NCI-H2107 treated with DMSO at 0.1 percent for 48 hours (cell line): ENCODE results near the gene BHLHE23.

ENCODE experiments used
- DNase-seq: peaks from one replicate; lab custom pipeline; 2025; ENCODE audit not compliant: unreplicated experiment; lab: John Stamatoyannopoulos, UW

The BHLHE23 gene

GRCh38 chr20:62975812-62976508 is 30.8 kb downstream of the BHLHE23 start:
- no peak for DNase-seq

- no peak for DNase-seq
These were observed 31.5 kb downstream of the BHLHE23 start for GRCh38 chr20:62975251-62975760.

DNA sequence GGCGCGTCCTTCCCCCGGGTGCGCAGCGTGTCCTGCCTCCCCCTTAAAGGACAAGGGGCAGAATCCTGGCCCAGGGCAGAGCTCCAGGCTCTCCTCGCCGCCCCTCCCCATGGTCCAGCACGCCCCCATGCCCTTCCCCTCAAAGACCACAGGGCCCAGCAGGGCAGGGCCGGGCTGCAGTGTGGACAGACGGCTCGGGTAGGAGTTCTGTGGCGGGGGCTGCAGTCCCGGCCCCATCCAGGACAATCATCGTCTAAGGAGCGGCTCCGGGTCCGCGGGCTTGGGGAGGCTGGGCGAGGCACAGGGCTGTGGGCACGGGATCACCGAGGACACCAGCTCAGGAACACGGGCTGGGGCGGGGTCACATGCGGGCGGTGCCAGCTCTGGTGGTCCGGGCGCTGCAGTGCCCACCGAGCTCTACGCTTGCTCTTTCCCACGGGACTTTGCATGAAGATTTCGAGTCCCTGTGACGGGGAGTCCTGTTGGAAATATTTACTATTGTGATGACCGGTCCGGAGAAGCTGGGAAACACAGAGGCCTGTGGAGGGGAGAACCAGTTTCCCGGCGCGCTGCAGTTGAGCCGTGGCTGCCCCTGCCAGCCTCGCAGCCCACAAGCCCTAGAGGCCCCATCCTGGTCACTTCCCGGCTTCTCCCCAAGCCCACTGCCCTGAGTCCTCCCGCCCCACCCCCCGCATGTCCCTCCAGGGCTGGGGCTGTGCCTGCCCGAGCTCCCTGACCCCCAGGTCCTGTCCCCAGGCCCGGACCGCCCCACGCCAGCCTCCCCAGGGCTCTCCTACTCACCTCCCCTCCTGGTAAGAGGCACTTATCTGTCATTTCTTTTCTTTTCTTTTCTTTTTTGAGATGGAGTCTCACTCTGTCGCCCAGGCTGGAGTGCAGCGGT is 33.7 kb downstream of the BHLHE23 start:
- DNase-seq, result no peak

DNA sequence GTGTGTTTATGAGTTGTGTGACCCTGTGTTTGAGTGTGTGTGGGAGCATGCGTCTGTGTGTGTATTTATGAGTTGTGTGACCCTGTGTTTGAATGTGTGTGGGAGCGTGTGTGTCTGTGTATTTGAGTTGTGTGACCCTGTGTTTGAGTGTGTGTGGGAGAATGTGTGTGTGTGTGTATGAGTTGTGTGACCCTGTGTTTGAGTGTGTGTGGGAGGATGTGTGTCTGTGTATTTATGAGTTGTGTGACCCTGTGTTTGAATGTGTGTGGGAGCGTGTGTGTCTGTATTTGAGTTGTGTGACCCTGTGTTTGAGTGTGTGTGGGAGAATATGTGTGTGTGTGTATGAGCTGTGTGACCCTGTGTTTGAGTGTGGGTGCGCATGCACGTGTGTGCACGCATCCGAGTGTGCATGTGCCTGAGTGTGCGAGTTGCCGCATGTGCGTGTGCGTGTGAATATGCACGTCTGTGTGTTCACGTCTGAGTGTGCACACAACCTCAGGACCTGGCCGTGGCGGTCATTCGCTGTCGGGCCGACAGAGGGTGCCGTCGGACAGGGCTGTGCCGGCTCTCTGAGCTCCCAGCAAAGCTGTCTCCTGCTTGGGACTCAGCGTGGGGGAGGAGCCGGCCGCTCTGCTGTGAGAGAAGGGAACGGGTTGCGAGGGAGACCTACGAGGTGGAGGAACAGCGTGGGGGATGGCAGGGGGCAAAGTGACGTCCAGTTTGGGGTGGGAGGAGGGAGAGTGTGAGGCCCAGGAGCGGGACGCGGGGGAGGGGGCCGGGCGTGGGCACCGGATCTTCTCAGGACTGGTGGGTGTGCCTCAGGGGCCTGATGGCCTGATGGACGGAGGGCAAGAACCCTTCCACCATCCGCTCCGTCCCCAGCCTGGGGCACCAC is 34.6 kb downstream of the BHLHE23 start:
- peak; percentile 75 for DNase-seq

DNA sequence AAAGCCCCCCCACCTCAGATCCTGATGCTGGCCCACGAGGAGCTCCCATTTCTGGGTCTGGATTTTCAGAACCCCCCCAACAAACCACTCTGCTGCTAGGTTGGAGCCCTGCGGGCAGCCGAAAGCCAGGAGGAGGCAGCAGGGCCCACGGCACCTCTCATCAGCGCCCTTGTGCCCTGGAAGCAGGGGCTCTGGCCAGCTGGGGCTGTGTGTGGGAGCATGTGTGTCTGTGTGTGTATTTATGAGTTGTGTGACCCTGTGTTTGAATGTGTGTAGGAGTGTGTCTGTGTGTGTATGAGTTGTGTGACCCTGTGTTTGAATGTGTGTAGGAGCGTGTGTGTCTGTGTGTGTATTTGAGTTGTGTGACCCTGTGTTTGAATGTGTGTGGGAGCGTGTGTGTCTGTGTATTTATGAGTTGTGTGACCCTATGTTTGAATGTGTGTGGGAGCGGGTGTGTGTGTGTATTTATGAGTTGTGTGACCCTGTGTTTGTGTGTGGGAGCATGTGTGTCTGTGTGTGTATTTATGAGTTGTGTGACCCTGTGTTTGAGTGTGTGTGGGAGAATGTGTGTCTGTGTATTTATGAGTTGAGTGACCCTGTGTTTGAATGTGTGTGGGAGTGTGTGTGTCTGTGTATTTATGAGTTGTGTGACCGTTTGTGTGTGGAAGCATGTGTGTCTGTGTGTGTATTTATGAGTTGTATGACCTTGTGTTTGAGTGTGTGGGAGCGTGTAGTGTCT is 35.4 kb downstream of the BHLHE23 start:
- DNase-seq, result no peak

DNA sequence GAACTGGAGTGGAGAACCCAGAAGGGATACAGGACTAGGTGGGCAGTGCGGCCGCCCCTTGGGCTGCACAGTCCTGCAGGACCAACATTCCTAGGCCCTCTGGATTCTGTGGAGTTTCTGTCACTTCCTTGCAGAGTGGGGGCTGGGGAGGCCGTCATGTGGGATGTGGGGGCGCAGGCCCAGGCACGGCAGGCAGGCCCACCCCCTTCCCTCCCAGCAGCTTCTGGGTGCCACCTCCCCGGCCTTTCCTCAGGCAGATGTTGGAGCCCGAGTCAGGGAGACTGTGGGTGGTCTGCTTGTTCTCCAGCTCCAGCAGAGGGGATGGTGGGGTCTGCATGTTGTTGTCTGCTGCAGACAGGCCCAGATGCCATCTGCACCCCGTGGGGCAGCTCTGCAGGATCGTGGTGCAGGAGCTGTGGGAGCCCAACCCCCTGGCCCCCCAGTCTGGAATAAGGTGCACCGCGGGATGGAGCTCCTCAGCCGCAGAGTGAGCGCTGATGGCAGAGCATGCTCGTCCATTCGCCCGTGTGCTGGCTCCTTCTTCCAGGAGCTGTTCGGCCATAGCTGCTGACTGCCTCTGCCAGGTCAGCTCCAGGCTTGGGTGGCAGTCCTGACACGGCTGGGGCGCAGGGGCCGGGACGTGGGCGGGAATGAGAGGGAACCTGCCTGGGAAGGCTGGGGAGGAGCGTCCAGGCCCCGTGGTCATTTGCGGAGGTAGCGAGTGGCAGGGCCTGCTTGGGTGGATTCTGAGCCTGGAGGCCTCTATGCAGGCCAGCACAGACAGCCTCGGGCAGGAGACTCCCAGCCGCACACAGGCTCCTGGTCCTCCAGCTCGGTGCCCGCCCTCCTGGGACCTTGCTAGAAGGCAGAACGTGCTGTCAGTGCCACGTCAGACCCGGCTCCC is 36.2 kb downstream of the BHLHE23 start:
- DNase-seq, result no peak

DNA sequence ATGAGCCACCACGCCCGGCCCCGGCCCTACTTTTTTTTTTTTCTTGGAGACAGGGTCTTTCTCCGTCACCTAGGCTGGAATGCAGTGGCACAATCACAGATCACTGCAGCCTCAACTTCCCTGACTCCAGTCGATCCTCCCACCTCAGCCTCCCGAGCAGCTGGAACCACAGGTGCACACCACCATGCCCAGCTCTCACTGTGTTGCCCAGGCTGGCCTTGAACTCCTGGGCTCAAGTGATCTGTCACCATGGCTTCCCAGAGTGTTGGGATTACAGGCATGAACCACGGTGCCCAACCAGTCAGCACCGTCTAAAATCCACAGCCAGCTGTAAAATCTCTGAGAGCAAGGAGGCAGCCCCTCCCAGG is 36.8 kb downstream of the BHLHE23 start:
- no peak for DNase-seq

GRCh38 chr20:62969179-62969760 is 37.5 kb downstream of the BHLHE23 start:
- DNase-seq, result no peak

DNA sequence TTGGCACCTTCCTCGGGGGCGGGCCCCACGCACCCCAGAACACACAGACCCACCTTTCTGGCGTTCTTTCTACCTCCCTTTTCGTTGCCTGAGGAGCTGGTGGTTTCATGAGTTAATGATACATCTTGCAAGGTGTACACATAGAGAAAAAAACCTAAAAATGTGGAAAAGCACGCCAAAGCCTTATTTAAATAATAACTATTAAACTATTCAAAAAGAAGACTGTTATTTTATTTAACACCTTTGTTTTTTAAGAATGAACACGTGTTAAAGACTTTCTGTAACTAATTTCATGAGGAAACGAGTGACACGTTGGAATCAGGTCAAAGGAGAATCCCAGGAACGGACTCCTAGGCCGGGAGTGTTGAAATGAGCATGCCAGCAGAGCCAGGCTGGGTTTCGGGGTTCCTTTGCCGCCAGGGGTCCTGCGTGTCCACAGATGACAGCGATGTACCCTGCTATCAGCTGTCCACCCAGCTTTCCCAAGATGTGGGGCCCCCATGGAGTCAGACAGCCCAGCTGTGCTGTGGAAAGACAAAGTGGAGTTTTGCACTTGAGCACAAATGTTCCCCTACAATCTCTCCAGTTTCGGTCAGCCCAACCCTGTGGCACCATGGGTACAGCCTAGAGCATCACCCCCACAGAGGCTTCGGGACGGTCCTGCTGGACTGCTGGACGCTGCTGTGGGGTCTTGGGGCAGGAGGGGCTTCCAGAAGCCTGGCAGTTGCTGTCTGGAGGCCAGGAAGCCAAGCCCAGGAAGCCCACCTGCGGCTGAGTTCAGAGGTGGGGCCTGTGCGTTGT is 38.2 kb downstream of the BHLHE23 start:
- no peak for DNase-seq

DNA sequence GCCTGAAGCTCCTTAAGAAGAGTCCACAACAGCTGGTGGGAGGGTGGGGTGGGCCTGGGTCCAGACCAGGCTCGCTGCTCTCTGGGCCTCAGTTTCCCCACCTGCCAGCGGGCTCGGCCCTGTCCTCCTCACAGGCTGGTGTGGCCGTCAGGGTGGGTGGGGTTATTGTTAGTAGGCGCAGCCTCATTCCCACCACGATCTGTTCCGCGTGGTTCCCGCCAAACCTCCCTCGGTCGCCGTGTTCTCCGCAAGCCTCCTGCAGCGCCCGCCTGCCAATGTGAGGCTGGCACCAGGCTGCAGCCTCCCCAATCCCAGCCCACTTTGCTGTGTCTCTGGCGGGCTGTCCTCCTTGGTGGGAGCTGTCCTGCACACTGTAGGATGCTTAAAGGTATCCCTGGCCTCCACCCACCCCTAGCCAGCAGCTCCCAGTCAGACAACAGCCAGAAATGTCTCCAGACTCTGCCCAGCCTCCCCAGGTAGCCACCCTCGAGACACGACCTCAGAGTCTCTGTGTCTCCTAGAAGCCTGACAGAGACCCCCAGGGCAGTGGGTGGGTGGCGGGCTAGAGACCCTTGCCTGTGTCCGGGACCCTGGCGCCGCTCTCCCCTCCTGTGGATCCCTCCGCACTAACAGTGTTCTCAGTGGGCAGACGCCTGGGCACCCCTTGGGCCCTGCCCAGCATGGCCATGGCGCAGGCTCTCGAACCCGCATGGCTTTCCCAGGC is 39.0 kb downstream of the BHLHE23 start:
- no peak for DNase-seq

DNA sequence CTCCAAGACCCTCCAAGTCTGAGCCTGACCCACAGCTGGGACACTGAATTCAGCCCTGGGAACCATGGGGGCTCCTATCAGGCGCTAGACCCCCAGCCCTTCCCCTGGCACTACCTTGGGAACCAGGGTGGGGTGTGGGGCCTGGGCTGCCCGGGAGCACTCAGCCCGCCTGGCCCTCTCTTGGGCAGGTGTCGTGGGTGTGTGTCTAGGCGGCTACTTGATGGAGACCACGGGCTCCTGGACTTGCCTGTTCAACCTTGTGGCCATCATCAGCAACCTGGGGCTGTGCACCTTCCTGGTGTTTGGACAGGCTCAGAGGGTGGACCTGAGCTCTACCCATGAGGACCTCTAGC is 39.6 kb downstream of the BHLHE23 start:
- no peak for DNase-seq

DNA sequence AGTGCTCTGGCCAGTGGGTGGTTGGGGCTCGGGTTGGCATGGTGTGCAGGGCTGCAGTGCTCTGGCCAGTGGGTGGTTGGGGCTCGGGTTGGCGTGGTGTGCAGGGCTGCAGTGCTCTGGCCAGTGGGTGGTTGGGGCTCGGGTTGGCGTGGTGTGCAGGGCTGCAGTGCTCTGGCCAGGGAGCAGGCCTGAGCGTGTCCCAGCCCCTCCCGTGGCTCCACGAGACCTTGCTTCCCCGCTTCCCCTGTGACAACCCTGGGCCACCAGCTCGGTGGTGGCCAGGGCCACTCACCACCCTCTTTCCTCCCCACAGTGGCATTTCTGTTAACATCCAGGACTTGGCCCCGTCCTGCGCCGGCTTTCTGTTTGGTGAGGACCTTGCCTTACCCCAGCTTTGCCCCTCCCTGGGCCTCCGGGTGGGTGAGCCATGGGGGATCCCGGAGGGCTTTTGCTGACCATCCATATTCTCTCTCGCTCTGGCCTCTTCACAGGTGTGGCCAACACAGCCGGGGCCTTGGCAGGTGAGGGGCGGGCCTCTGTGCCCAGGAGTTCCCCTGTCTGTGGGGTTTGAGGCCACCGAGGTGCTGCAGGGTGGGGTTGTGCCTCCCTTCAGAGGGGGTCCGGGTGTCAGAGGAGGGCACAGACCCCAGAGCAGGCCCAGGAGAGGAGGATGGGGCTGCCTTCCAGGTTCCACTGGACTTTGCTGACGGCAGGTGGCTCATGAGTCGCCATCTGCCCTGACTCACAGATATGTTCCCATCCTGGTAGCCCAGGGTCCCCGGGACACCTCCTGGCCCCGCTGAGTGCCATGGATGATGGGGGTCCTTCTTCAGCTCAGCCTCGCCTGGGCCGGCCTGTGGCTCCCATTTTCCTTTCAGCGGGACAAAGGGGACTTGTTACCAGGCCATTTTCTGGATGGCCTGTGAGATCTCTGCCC is 40.3 kb downstream of the BHLHE23 start:
- DNase-seq, result no peak

GRCh38 chr20:62965363-62965771 is 41.4 kb downstream of the BHLHE23 start:
- no peak for DNase-seq

DNA sequence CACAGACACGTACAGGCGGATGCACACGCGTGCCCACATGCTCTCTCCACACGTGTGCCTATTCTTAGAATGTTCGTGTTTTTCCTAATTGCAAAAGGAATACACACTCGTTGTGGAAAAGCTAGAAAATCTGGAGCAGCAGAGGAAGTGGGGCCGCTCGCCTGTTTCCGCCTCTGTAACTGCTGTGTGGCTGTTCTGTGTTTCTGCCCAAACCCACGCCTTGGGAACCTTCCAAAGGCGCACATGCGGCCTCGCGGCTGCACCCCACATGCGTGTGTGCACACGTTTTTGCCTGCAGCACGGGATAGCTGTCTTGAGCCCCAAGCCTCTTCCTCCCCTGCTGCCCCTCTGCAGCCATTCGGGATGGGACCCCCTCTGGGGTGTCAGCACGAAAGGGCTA is 42.1 kb downstream of the BHLHE23 start:
- no peak for DNase-seq

GRCh38 chr20:62963614-62964397 is 43.0 kb downstream of the BHLHE23 start:
- no peak for DNase-seq
